ENCODE results near the gene SRGN. TPM values are rescaled to one million over a fixed set of nuclear protein-coding genes. Genes with fewer than 3 reads are reported as not detected.

Gene SRGN
- total RNA-seq, 1 experiment from 2014 or later, result 8.5 TPM

- ChIA-PET POLR2A (no interaction called here), CTCF (no interaction called here)
- no TSS peak for BruUV-seq (replicated peaks)
- Histone ChIP-seq H3K27ac (ENCODE audit: low read length) (no peak overlapping the region), H3K4me1 (ENCODE audit: control insufficient read depth, insufficient read depth, low read length) (peaks cover 3% of the 10 kb centered on the region), H3K9me3 (ENCODE audit: control insufficient read depth, insufficient read depth, low read depth, low read length) (no peaks in the 10 kb centered on the region), H3K4me3 (ENCODE audit: low read depth in 2 of 2, low read length in 2 of 2) (no peak overlapping the region), H3K27me3 (ENCODE audit: control insufficient read depth, insufficient read depth, low read length) (no peaks in the 10 kb centered on the region), H3K36me3 (ENCODE audit: control insufficient read depth, insufficient read depth, low read length) (no peaks in the 10 kb centered on the region)
- TF ChIP-seq REST (IDR thresholded peaks at IDR 0.05; ENCODE audit: insufficient read depth in 1 of 2, low read depth in 2 of 2, low read length in 1 of 2) (no peak), SIN3A (IDR thresholded peaks at IDR 0.05; ENCODE audit: borderline replicate concordance, insufficient read depth, low read depth, low read length) (no peak), CTCF (IDR thresholded peaks at IDR 0.05) (no peak), POLR2AphosphoS5 (IDR thresholded peaks at IDR 0.05; ENCODE audit: low read depth, low read length) (no peak), TCF7L2 (IDR thresholded peaks at IDR 0.05; ENCODE audit: low read depth, low read length) (no peak)
- ATAC-seq (no peak), DNase-seq (ENCODE audit: low read depth, low spot score) (no peak)
- intact Hi-C loops (cut with micrococcal nuclease; ENCODE audit: unreplicated experiment), result no loop called here
- in situ Hi-C loops (cut with HindIII; ENCODE audit: low pct_unique_long_range_greater_than_20kb, low sequenced_read_pairs), result no loop called here
Measured at GRCh38 chr10:69056536-69057260, 31.2 kb upstream of the SRGN start.

GRCh38 chr10:69057261-69057950 lies 30.5 kb upstream of the SRGN start:
- ATAC-seq, result no peak
- intact Hi-C loops (cut with micrococcal nuclease; ENCODE audit: unreplicated experiment), result no loop called here
- no peaks in the 10 kb centered on the region for H3K27me3 ChIP-seq (ENCODE audit: control insufficient read depth, insufficient read depth, low read length)
- no peaks in the 10 kb centered on the region for H3K9me3 ChIP-seq (ENCODE audit: control insufficient read depth, insufficient read depth, low read depth, low read length)
- ChIA-PET POLR2A (no interaction called here), CTCF (no interaction called here)
- no TSS peak for BruUV-seq (replicated peaks)
- no peaks in the 10 kb centered on the region for H3K36me3 ChIP-seq (ENCODE audit: control insufficient read depth, insufficient read depth, low read length)
- H3K4me1 ChIP-seq (ENCODE audit: control insufficient read depth, insufficient read depth, low read length), result peaks cover 9% of the 10 kb centered on the region
- no peak for DNase-seq (ENCODE audit: low read depth, low spot score)
- H3K27ac ChIP-seq (ENCODE audit: low read length), result no peak overlapping the region
- in situ Hi-C loops (cut with HindIII; ENCODE audit: low pct_unique_long_range_greater_than_20kb, low sequenced_read_pairs), result no loop called here
- TF ChIP-seq REST (IDR thresholded peaks at IDR 0.05; ENCODE audit: insufficient read depth in 1 of 2, low read depth in 2 of 2, low read length in 1 of 2) (no peak), SIN3A (IDR thresholded peaks at IDR 0.05; ENCODE audit: borderline replicate concordance, insufficient read depth, low read depth, low read length) (no peak), CTCF (IDR thresholded peaks at IDR 0.05) (no peak), TCF7L2 (IDR thresholded peaks at IDR 0.05; ENCODE audit: low read depth, low read length) (no peak), POLR2AphosphoS5 (IDR thresholded peaks at IDR 0.05; ENCODE audit: low read depth, low read length) (no peak)
- no peak overlapping the region for H3K4me3 ChIP-seq (ENCODE audit: low read depth in 2 of 2, low read length in 2 of 2)
